Heart left ventricle (tissue), 16 donors: ENCODE results near the gene RNASE13. TPM values are rescaled to one million over a fixed set of nuclear protein-coding genes. Genes with fewer than 3 reads are reported as not detected.
A peak's percentile ranks its signal among the peaks of the same experiment; 100 is the strongest.

Experiments
- ATAC-seq, 4 donors: fragments of 200-7000 bp; cut with Tn5 transposase; one replicate each; pipeline ENCODE4 v1.9.1; 2020 to 2022; ENCODE audit warnings: moderate library complexity in 4 of 4, mild to moderate bottlenecking in 3 of 4, moderate number of reproducible peaks in 1 of 4
- DNase-seq, 5 donors: peaks; one replicate each; pipeline ENCODE4 v3.0.0-alpha.2; 2020
- H3K27ac ChIP-seq, 12 donors: fragments of 200-600 bp; sonication (generic) in 4 of 12; one replicate each; pipeline versions ENCODE4 v1.5.0 to v1.8.0; 2016 to 2022; ENCODE audit warnings: mild to moderate bottlenecking in 2 of 12
- H3K27me3 ChIP-seq, 9 donors: fragments of 200-600 bp; sonication (generic) in 2 of 9; one replicate each; pipeline versions ENCODE4 v1.5.1 to v1.8.0; 2016 to 2022; ENCODE audit warnings: mild to moderate bottlenecking in 3 of 9
- H3K36me3 ChIP-seq, 9 donors: fragments of 200-600 bp; sonication (generic) in 2 of 9; one replicate each; pipeline versions ENCODE4 v1.5.0 to v1.8.0; 2018 to 2022; ENCODE audit warnings: mild to moderate bottlenecking in 2 of 9
- H3K4me1 ChIP-seq, 12 donors: fragments of 200-600 bp; sonication (generic) in 4 of 12; one replicate each; pipeline versions ENCODE4 v1.5.0 to v1.8.0; 2016 to 2022; ENCODE audit warnings: mild to moderate bottlenecking in 3 of 12
- H3K4me3 ChIP-seq, 12 donors: fragments of 200-600 bp; sonication (generic) in 4 of 12; one replicate each; pipeline versions ENCODE4 v1.5.0 to v1.8.0; 2017 to 2022; ENCODE audit warnings: mild to moderate bottlenecking in 9 of 12, moderate library complexity in 4 of 12
- H3K9me3 ChIP-seq, 12 donors: fragments of 200-600 bp; sonication (generic) in 4 of 12; one replicate each; pipeline versions ENCODE4 v1.5.0 to v1.8.0; 2016 to 2022; ENCODE audit warnings: mild to moderate bottlenecking in 1 of 12
- CTCF ChIP-seq, 12 donors: fragments of 200-600 bp; sonication (generic) in 4 of 12; IDR thresholded peaks; one replicate each; pipeline versions ENCODE4 v1.5.0 to v1.8.0; 2018 to 2022; ENCODE audit warnings: antibody characterized with exemption in 12 of 12, mild to moderate bottlenecking in 5 of 12
- POLR2A ChIP-seq, 2 donors: fragments of 450-650 bp; IDR thresholded peaks; one replicate each; pipeline ENCODE4 v1.6.1; 2017; ENCODE audit warnings: antibody characterized with exemption in 2 of 2, mild to moderate bottlenecking in 2 of 2, moderate library complexity in 2 of 2
- WGBS, 4 donors: extraction: QIAGEN DNeasy Blood & Tissue Kit in 2 of 4; methylation state at CpG; one replicate each; pipeline versions ENCODE4 v1.1.5 to v1.1.7; 2013 to 2018; 5-methylcytosine and 5-hydroxymethylcytosine counted together
- intact Hi-C, 10 donors: fragments of 100-400 bp; cut with DNase I; formaldehyde crosslinking; loops; one replicate each; pipeline versions ENCODE4 v1.11.1 to v1.14.2; 2022
- polyA plus RNA-seq, 2 donors: library from polyadenylated mRNA; stranded (reverse); fragments of 200-250 nt; gene quantifications; one replicate each; pipeline ENCODE4 v1.2.3, GENCODE V29; 2013
- total RNA-seq, 9 donors: library from RNA; depleted of rRNA in 2 of 9; stranded (reverse); fragments of >200 nt in 2 of 9; fragmentation: NEBNext Ultra II Directional in 3 of 9; extraction: Animal tissue kit (Norgen Biotek cat#: 25700) in 3 of 9; gene quantifications; one replicate each; pipeline versions ENCODE4 v1.1.0 to v1.2.4, GENCODE V29; 2016 to 2023
- donor health status: ischemic (EF 13 %, LVEDD 7.1; RV severe dilation, severe dysfunction).
- donor health status: healthy with polysubstance abuse.
- donor health status: DM: no; HTN: yes; CAD: no.
- donor health status: DM: no; HTN: no; CAD: no.
- donor health status: ischemic (EF 25% LVEDD 6.9; RV normal size, moderate dysfunction).
- donor health status: ischemic (EF 25% LVEDD 5.7; RV mildly dilated, moderate dysfunction).
- donor health status: healthy.
- donor health status: DM: yes; HTN: yes; CAD: no.
- donor health status: ischemic (EF 35%, LVEDD 5.7; RV mildly dilated, moderate dysfunction).
- donor health status: nonischemic (EF 11% LVEDD 7.7; RV severe dilation, severe dysfunction).
- donor health status: DM: yes; HTN: yes; CAD: no.
- donor health status: PGD.
- donor health status: ischemic (EF 29% LVEDD 5.4; RV normal size, mild dysfunction).
- donor health status: nonischemic (EF 23%, LVEDD 6.1; RV moderate dilation, normal function).

RNASE13 gene
- total and polyA plus RNA-seq, 11 donors: not detected

DNA sequence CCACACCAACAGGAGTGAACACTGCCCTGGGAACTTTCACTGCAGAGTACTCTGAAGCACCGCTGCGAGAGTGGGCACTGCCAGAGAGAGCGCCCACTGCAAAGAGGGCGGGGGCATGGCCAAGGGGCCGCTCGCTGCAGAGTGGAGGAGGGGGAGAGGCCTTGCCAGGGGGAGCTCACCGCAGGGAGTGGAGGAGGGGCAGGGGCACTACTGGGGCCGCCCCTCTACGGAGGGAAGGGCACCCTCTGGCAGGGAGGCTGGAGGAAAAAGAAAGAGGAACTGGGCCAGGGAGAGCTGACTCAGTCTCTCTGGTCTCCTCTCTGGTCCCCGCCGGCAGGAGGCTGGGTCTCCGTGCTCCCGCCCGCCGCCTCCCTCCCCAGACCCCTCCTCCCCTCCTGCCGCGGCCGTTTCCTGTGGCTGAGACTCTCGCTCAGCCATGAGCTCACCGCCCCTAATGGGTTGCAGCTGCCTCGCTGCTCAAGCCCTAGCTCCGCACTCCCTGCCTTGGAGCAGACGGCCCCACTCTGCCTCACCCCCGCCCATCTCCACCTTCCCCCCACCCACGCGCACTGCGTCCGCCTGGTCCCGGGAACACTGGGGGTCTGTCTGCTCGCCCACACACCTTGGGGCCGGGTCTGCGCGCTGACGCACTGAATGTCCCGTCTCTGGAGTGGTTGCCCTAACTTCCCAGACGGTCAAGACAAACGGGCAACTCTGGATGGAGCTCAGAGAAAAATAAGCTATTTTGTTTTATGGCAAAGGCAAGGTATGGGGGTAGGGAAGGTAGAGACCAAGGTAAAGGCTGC is 36.8 kb upstream of the RNASE13 start:
- DNase-seq (peak; percentile 90 to 95 (median 92)), ATAC-seq (peak; percentile 69 to 81 (median 74))
- TF ChIP-seq POLR2A (IDR thresholded peaks at IDR 0.05) (peak in 1 of 2 donors; percentile 39), CTCF (IDR thresholded peaks at IDR 0.05) (peak in 1 of 12 donors; percentile 20)
- intact Hi-C loops: loop anchor here in 3 of 10 donors (1.0 to 2.0 kb wide), 4 partner anchors 19 to 33 kb away; no protein-coding TSS in a partner anchor
- Histone ChIP-seq H3K27me3 (peaks cover 0 to 6% (median 0%) of the 10 kb centered on the region in 9 donors), H3K9me3 (no peaks in the 10 kb centered on the region), H3K4me1 (peaks cover 0 to 40% (median 28%) of the 10 kb centered on the region in 12 donors), H3K27ac (peak overlapping the region; percentile 86 to 99 (median 92)), H3K36me3 (peaks cover 0 to 39% (median 32%) of the 10 kb centered on the region in 9 donors), H3K4me3 (peak overlapping the region; percentile 68 to 99 (median 82))
- WGBS, 4 donors: 2 to 8% (median 3%) methylated on average over 30 to 37 of the region's 37 CpGs

DNA sequence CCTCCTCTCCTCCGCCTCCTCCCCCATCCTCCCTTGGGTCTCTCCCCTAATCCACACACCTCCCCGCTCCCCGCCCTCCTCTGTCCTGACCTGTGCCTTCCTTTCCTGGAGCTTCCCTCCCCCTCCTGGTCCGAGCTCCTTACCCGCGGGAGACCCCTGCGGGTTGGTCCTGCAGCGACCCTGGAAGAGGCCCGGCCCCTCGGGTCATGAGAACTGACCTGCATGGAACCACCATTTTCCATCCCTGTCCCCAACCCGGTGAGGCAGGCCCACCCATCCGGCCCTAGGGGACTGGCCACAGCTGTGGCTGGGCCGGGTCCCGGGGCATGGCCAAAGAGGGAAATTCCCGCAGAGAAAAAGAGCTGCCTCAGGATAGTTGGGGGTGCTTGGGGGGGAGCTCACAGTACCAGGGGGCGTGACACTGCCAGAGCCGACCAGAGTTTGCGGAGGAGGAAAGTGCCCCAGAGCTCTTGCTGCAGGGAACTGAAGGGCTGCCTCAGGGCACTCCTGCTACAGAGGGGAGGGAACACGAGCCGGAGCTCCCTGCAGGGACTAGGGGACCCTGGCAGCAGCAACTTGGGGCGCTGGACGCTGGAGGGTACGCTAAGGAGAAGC is 36.1 kb upstream of the RNASE13 start:
- DNase-seq (peak; percentile 61 to 82 (median 70)), ATAC-seq (peak; percentile 16 to 50 (median 24))
- Histone ChIP-seq H3K27ac (peak overlapping the region; percentile 86 to 99 (median 92)), H3K9me3 (no peaks in the 10 kb centered on the region), H3K36me3 (peaks cover 0 to 32% (median 24%) of the 10 kb centered on the region in 9 donors), H3K4me3 (peak overlapping the region; percentile 68 to 99 (median 82)), H3K4me1 (peaks cover 0 to 40% (median 28%) of the 10 kb centered on the region in 12 donors), H3K27me3 (peaks cover 0 to 6% (median 0%) of the 10 kb centered on the region in 9 donors)
- intact Hi-C loops: loop anchor here in 4 of 10 donors (1.0 to 2.0 kb wide), 5 partner anchors 20 to 34 kb away; no protein-coding TSS in a partner anchor
- TF ChIP-seq POLR2A (IDR thresholded peaks at IDR 0.05): no peak
- TF ChIP-seq CTCF (IDR thresholded peaks at IDR 0.05): peak in 1 of 12 donors; percentile 12
- 0 to 1% (median 1%) methylated on average over 20 to 23 of the region's 23 CpGs for WGBS, 4 donors

DNA sequence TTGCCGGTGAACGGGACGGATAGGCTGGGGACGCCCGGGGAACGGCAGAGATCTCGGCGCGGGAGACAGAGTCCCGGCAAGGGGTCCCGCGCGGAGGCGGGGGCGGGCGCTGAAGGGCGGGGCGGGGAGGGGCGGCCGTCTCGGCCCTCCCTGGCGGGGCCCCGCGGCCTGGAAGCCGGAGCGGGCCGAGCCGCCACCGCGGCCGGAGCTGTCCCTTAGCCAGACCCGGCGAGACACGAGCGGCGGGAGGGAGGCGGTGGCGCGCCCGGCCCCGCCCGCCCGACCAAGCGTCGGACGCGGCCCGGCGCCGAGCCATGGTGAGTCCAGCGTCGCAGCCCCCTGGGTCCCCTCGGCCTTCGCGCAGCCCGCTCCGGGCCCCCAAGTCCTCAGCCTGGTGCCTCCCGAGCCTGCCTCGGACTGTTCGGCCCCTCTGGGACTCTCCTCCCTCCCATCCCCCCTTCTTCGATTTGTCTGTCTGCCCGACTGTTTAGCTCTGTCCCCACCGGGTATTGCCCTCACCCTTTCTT is 35.5 kb upstream of the RNASE13 start, which contains the start of gene ARHGEF40:
TSS of gene ARHGEF40 (plus strand) at position 222 of the 527 bp plus-strand sequence. CDS start at position 315, 93 bp downstream.
- WGBS, 4 donors: 0 to 1% (median 0%) methylated on average over 10 to 63 of the region's 63 CpGs
- DNase-seq (peak; percentile 77 to 89 (median 81)), ATAC-seq (peak in 3 of 4 donors; percentile 32 to 73 (median 69))
- Histone ChIP-seq H3K27me3 (peaks cover 0 to 6% (median 0%) of the 10 kb centered on the region in 9 donors), H3K27ac (peak within 1 kb of the TSS; percentile 86 to 99 (median 92)), H3K9me3 (no peaks in the 10 kb centered on the region), H3K36me3 (peaks cover 0 to 26% (median 19%) of the 10 kb centered on the region in 9 donors), H3K4me1 (peaks cover 0 to 40% (median 28%) of the 10 kb centered on the region in 12 donors), H3K4me3 (peak within 1 kb of the TSS; percentile 68 to 99 (median 82))
- intact Hi-C loops: loop anchor here in 4 of 10 donors (1.0 to 2.0 kb wide), 4 partner anchors 23 to 35 kb away; no protein-coding TSS in a partner anchor
- TF ChIP-seq POLR2A (IDR thresholded peaks at IDR 0.05) (peak in 1 of 2 donors; percentile 61), CTCF (IDR thresholded peaks at IDR 0.05) (no peak)
